ENCODE data around the gene MEMO1. TPM values are rescaled to one million over a fixed set of nuclear protein-coding genes. Genes with fewer than 3 reads are reported as not detected.

Gene MEMO1
- total RNA-seq, 4 donors from 2014 or later = 25.1 to 31.3 (median 28.7) TPM

GRCh38 chr2:31983762-31984467, 26.9 kb downstream of the MEMO1 start:
- TF ChIP-seq POLR2A (IDR thresholded peaks at IDR 0.05) (no peak), CTCF (IDR thresholded peaks at IDR 0.05) (no peak)
- 88 to 91% methylated on average over 5 of the region's 5 CpGs for WGBS, 2 donors
- no peak for DNase-seq (ENCODE audit: low spot score in 2 of 2)
- intact Hi-C loops (cut with DNase I; ENCODE audit: low total_unique reads) = no loop called here
- H3K4me3 ChIP-seq (ENCODE audit: low read depth, poor library complexity, severe bottlenecking) = no peak overlapping the region

GRCh38 chr2:31980674-31981356, 30.0 kb downstream of the MEMO1 start:
- no peak for DNase-seq (ENCODE audit: low spot score in 2 of 2)
- WGBS, 2 donors = 68% methylated on average over 6 of the region's 6 CpGs
- TF ChIP-seq POLR2A (IDR thresholded peaks at IDR 0.05) = no peak
- no peak for TF ChIP-seq CTCF (IDR thresholded peaks at IDR 0.05)
- intact Hi-C loops (cut with DNase I; ENCODE audit: low total_unique reads) = no loop called here
- no peak overlapping the region for H3K4me3 ChIP-seq (ENCODE audit: low read depth, poor library complexity, severe bottlenecking)

- no peak for DNase-seq (ENCODE audit: low spot score in 2 of 2)
Measured at GRCh38 chr2:31979956-31980355, 30.9 kb downstream of the MEMO1 start.

GRCh38 chr2:31979018-31979417, 31.8 kb downstream of the MEMO1 start:
- TF ChIP-seq CTCF (IDR thresholded peaks at IDR 0.05) = no peak
- TF ChIP-seq POLR2A (IDR thresholded peaks at IDR 0.05) = no peak
- H3K4me3 ChIP-seq (ENCODE audit: low read depth, poor library complexity, severe bottlenecking) = no peak overlapping the region
- intact Hi-C loops (cut with DNase I; ENCODE audit: low total_unique reads) = no loop called here
- 88 to 93% methylated on average over 3 of the region's 3 CpGs for WGBS, 2 donors
- no peak for DNase-seq (ENCODE audit: low spot score in 2 of 2)

More at GRCh38 chr2:31979956-31980355, 30.9 kb downstream of the MEMO1 start:
- intact Hi-C loops (cut with DNase I; ENCODE audit: low total_unique reads) = no loop called here
- H3K4me3 ChIP-seq (ENCODE audit: low read depth, poor library complexity, severe bottlenecking) = no peak overlapping the region
- TF ChIP-seq POLR2A (IDR thresholded peaks at IDR 0.05) (no peak), CTCF (IDR thresholded peaks at IDR 0.05) (no peak)
- 67 to 77% methylated on average over 3 of the region's 3 CpGs for WGBS, 2 donors

GRCh38 chr2:31978436-31978835, 32.4 kb downstream of the MEMO1 start:
- intact Hi-C loops (cut with DNase I; ENCODE audit: low total_unique reads) = no loop called here
- WGBS, 2 donors = 97 to 98% methylated on average over 6 of the region's 6 CpGs
- TF ChIP-seq CTCF (IDR thresholded peaks at IDR 0.05) = no peak
- no peak for TF ChIP-seq POLR2A (IDR thresholded peaks at IDR 0.05)
- no peak for DNase-seq (ENCODE audit: low spot score in 2 of 2)
- no peak overlapping the region for H3K4me3 ChIP-seq (ENCODE audit: low read depth, poor library complexity, severe bottlenecking)
